GM21529 (cell line): ENCODE measurements around the gene MAP6.

Experiments used
- ATAC-seq: cut with Tn5 transposase; IDR thresholded peaks from one replicate; pipeline ENCODE4 v1.9.1; 2021; ENCODE audit not compliant: unreplicated experiment

The MAP6 gene

GRCh38 chr11:75571625-75572024 is 97.2 kb downstream of the MAP6 start:
- ATAC-seq, result no peak

GRCh38 chr11:75570559-75571139 is 98.2 kb downstream of the MAP6 start:
- no peak for ATAC-seq

- no peak for ATAC-seq
These were observed 100.1 kb downstream of the MAP6 start for GRCh38 chr11:75568616-75569219.

- ATAC-seq, result no peak
These were observed 100.9 kb downstream of the MAP6 start for GRCh38 chr11:75567971-75568370.

- no peak for ATAC-seq
These were observed 102.0 kb downstream of the MAP6 start for GRCh38 chr11:75566763-75567279.

GRCh38 chr11:75565916-75566762 is 102.7 kb downstream of the MAP6 start:
- no peak for ATAC-seq

GRCh38 chr11:75565221-75565814 is 103.5 kb downstream of the MAP6 start:
- ATAC-seq, result no peak

GRCh38 chr11:75563978-75564552 is 104.8 kb downstream of the MAP6 start:
- no peak for ATAC-seq

GRCh38 chr11:75563501-75563977 is 105.3 kb downstream of the MAP6 start:
- ATAC-seq, result no peak

- ATAC-seq, result no peak
These were observed 105.9 kb downstream of the MAP6 start for GRCh38 chr11:75562836-75563484.

- peak; percentile 74 for ATAC-seq
These were observed 106.6 kb downstream of the MAP6 start, which contains the start of gene SERPINH1 for GRCh38 chr11:75562048-75562835. TSS of gene SERPINH1 (plus strand) at chr11:75562253. CDS start at chr11:75566350, 4,097 bp downstream.

GRCh38 chr11:75561426-75562047 is 107.3 kb downstream of the MAP6 start:
- no peak for ATAC-seq

GRCh38 chr11:75560644-75561043 is 108.2 kb downstream of the MAP6 start:
- no peak for ATAC-seq

- ATAC-seq, result no peak
These were observed 109.6 kb downstream of the MAP6 start for GRCh38 chr11:75558939-75559843.

- ATAC-seq, result no peak
These were observed 111.0 kb downstream of the MAP6 start for GRCh38 chr11:75557666-75558494.

- ATAC-seq, result no peak
These were observed 112.6 kb downstream of the MAP6 start for GRCh38 chr11:75556275-75556674.
